ENCODE measurements around the gene CDC25A.

Gene CDC25A

DNA sequence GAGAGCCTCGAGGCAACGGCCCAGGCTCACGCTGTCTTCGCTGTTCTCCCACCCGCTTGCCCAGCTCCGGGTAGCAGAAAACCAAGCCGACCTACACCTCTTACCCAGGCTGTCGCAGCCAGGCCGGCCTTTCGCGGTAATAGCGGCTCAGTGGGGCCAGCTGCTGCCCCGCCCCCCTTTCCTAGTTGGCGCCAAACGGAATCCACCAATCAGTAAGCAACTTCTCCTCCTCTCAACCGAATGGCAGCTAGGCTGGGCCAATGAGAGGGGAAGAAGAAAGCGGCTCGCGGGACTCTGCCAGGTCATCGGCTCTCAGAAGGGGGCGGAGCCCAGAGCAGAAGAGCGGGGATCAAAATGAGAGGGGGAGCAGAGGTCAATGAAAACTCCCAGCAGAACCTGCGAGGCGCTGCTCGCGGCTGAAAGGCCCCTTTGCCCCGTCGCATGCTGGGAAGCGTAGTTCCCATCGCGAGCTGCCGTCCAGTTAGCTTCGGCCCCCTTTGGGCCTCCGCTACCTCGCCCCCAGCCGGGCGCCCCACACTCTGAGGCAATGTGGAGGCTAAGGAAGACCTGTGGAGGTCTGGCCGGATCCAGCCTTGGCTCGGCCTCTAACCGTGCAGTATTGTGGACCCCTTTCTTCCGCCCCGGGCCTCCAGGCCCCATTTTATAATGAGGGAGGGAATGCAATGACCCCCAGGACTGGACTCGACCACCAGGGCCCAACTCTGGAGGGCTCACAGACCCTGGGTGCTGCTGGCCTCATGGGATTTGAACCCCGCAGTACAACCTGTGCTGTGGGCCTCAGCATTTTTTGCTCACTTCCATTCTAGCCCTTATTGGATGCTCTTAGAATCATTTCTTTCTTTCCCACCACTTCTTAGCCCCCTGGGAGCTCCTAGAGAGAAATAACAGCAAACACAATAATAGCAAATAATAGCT is at the start of gene CDC25A:
TSS of gene CDC25A (minus strand) at position 152 of the 936 bp plus-strand sequence. CDS start 470 bp downstream, outside the sequence.
- peak within 1 kb of the TSS; percentile 90 for H3K4me3 ChIP-seq (ENCODE audit: low read depth, low read length)
- TF ChIP-seq, protein P1, sequence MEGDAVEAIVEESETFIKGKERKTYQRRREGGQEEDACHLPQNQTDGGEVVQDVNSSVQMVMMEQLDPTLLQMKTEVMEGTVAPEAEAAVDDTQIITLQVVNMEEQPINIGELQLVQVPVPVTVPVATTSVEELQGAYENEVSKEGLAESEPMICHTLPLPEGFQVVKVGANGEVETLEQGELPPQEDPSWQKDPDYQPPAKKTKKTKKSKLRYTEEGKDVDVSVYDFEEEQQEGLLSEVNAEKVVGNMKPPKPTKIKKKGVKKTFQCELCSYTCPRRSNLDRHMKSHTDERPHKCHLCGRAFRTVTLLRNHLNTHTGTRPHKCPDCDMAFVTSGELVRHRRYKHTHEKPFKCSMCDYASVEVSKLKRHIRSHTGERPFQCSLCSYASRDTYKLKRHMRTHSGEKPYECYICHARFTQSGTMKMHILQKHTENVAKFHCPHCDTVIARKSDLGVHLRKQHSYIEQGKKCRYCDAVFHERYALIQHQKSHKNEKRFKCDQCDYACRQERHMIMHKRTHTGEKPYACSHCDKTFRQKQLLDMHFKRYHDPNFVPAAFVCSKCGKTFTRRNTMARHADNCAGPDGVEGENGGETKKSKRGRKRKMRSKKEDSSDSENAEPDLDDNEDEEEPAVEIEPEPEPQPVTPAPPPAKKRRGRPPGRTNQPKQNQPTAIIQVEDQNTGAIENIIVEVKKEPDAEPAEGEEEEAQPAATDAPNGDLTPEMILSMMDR (conservative IDR thresholded peaks at IDR 0.05; ENCODE audit: low read depth, low read length), result no peak
- DNase-seq (ENCODE audit: low read depth), result peak; percentile 99

DNA sequence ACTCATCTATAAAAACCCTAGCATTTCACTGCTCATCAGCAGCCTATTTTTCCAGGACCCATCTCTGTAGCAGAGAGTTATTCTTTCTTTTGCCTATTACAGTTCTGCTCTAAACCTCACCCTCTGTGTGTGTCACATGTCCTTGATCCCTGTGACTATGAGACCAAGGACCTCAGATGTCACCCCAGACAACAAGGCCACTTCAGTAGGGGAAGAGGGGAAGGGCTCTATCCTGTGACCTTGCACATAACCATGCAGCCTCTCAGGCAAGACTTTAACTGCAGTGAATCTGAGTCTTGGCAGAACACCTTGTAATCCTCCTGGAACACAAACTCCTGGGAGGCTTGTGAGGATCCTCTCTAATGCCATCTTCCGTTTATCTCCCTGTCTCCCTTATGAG is 48.3 kb upstream of the CDC25A start:
- H3K4me3 ChIP-seq (ENCODE audit: low read depth, low read length), result no peak overlapping the region
- DNase-seq (ENCODE audit: low read depth), result no peak
- TF ChIP-seq, protein P1 (conservative IDR thresholded peaks at IDR 0.05; ENCODE audit: low read depth, low read length), result no peak

GRCh38 chr3:48233542-48233941 is 45.3 kb upstream of the CDC25A start:
- TF ChIP-seq, protein P1 (conservative IDR thresholded peaks at IDR 0.05; ENCODE audit: low read depth, low read length), result no peak
- no peak for DNase-seq (ENCODE audit: low read depth)
- no peak overlapping the region for H3K4me3 ChIP-seq (ENCODE audit: low read depth, low read length)

DNA sequence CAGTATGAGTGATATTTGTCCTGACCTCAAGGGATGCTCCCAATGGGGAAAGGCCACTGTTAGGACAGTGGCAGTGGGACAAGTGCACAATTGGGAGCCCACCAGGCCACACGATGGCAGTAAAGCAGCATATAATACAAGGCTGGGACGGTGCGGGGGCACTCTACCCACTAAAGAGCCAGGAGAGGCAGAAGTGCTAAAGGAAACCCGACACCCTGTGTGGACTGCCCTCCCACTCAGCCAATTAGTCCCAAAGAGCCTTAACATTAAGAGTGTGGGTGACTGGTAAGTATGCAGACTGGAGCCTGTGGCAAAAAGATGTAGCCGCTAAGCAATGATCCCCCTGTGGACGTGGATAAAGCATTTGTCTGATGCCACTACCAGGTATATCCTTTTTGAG is 44.5 kb upstream of the CDC25A start:
- no peak overlapping the region for H3K4me3 ChIP-seq (ENCODE audit: low read depth, low read length)
- TF ChIP-seq, protein P1 (conservative IDR thresholded peaks at IDR 0.05; ENCODE audit: low read depth, low read length), result peak; percentile 71
- peak; percentile 63 for DNase-seq (ENCODE audit: low read depth)

GRCh38 chr3:48232232-48232631 is 44.0 kb upstream of the CDC25A start:
- TF ChIP-seq, protein P1 (conservative IDR thresholded peaks at IDR 0.05; ENCODE audit: low read depth, low read length), result no peak
- H3K4me3 ChIP-seq (ENCODE audit: low read depth, low read length), result no peak overlapping the region
- no peak for DNase-seq (ENCODE audit: low read depth)

GRCh38 chr3:48226939-48227338 is 38.7 kb upstream of the CDC25A start:
- TF ChIP-seq, protein P1 (conservative IDR thresholded peaks at IDR 0.05; ENCODE audit: low read depth, low read length), result no peak
- H3K4me3 ChIP-seq (ENCODE audit: low read depth, low read length), result no peak overlapping the region
- DNase-seq (ENCODE audit: low read depth), result no peak

DNA sequence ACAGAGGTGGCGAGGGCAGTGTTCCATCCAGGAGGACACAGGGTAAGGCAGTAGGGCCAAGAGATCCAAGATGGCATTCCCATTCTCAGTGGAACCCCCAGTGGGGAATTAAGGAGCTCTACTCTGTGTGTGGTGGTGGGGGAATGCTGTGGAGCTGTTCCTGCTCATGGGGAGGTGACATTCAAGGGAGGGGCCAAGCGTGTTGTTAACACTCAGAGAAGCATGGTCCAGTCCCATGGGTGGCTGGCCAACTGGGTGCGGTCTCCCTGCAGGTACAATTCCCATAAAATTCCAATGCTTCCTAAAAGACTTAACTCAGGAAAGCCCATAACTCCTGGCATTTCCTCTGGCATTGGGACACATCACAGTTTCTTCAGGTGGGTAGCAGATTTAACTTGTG is 37.4 kb upstream of the CDC25A start:
- TF ChIP-seq, protein P1 (conservative IDR thresholded peaks at IDR 0.05; ENCODE audit: low read depth, low read length), result no peak
- no peak overlapping the region for H3K4me3 ChIP-seq (ENCODE audit: low read depth, low read length)
- DNase-seq (ENCODE audit: low read depth), result no peak
